Fibroblast of skin of back (primary cell): ENCODE data around the gene LHCGR.
"Not testable (repeated sequence)": the region's sequence is repeated elsewhere in the genome, so short reads cannot be mapped to it uniquely, and the experiment has no call there.

Experiments
- DNase-seq: peaks from one replicate; pipeline ENCODE4 v3.0.0-alpha.2; 2013

LHCGR gene

DNA sequence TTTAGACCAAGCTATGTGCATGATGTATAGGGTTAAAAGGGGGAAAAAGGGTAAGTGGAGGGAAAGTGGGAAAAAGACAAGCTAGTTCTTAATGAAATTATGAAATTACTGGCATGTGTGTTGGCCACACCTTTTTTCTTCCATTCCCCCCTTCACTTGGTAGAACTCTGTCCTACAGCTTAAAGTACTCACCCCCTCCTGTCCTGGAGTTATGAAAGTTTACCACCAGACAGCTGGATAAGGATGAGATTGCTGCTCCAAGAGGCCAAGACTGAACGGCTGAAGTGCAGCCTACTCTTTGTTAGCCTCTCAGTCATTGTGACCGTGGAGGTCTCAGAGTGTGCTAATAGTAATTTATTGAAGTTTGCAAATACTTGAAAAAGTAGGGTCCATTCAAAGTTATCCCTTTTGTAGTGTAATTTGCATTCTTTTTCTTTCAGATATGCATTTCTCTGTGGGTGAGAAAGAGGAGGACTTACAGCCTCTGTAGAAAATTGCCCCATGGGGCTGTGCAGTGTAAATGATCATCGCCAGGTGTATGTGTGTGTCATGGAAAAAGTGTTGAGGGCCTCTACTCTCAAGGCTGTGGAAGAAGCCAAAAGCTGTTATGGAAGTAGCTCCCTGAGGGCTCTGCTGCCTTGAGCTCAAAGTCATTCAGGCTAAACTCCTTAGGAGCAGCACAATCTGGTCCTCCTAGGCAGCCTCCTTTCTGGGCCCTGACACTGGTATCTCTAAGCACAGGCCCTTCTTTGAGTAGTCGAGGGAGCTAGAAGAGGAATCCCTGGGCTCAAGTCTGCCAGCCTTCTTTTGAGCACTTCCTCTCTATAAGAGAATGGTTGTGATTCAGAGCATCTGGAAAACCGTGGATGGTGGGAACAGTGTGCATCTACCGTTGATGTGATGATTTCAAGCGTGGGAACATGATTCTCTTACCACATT is 46.2 kb downstream of the LHCGR start:
- no peak for DNase-seq

DNA sequence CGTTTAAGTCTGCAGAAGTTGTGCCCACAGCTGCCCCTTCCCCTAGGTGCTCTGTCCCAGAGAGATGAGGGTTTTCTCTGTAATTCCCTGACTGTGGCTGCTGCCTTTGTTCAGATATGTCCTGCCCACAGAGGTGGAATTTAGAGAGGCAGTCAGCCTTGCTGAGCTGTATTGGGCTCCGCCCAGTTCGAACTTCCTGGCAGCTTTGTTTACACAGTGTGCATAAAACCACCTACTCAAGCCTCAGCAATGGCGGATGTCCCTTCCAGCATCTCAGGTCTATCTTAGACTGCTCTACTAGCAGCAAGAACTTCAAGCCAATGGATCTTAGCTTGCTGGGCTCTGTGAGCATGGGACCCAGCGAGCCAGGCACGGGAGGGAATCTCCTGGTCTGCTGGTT is 48.1 kb downstream of the LHCGR start:
- no peak for DNase-seq

DNA sequence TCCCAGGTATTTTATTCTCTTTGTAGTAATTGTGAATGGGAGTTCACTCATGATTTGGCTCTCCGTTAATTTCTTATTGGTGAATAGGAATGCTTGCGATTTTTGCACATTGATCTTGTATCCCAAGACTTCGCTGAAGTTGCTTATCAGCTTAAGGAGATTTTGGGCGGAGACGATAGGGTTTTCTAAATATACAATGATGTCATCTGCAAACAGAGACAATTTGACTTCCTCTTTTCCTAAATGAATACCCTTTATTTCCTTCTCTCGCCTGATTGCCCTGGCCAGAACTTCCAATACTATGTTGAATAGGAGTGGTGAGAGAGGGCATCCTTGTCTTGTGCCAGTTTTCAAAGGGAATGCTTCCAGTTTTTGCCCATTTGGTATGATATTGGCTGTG is 51.9 kb downstream of the LHCGR start:
- DNase-seq, result not testable (repeated sequence)

DNA sequence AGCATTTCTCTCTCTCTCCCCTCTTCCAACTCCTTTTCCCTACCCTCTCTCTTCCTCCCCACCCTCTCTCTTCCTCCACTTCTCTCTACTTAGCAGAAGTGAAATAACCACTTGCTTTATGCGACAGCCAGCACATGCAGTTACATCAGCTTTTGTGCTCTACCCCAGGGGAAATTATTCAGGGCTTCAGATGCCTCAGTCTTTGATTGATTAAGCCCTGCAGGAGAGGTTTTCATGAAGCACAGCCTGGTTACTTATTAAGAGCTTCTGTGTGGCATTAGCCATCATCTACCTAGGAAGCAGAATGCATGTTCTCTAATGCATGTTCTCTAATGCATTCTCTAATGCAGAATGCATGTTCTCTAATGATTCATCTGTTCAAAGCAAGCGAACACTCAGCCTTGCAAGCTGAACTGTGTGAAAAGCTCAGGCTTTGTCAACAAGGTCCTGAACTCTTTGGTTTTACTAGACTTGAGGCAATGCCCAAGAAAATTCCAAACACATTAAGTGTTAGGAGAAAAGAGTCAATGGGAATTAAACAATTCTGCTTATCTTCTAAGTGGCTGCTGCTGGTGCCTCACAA is 56.1 kb downstream of the LHCGR start:
- peak; percentile 78 for DNase-seq

DNA sequence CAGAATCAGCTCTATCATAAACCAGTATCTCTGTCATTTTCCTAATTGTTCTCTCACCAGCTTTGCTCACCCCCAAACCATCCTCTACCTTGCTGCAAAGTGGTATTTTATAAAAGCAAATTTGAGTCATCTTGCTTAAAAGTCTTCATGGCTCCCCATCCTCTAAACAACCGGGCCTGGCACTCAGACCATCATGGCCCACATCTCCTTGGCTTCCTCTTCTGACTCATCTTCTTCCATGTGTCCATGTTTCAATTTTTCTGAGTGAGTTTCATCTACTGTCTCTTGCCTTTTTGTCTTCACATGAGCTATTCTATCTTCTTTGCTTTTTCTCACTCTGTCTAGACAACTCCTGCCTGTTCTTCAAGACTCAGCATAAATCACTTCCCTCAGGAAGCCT is 58.6 kb downstream of the LHCGR start:
- DNase-seq, result no peak

DNA sequence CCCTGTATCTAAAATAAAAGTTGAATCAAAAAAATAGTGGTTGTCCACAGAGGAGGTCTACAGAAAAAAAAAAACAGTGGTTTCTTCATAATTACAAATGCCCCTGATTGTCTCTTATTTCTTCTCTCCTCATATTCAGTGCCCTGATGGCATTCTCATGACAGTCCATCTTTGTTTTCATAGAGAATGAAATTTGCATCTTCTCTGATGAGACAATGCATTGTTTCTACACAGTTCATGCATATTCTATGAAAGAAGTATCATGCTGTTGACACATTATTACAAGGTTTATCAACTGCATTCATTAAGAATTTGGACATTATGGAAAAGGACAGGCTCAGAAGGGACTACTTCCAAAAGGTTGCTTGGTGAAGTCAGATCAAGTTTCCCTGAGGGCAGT is 59.5 kb downstream of the LHCGR start:
- DNase-seq, result no peak

DNA sequence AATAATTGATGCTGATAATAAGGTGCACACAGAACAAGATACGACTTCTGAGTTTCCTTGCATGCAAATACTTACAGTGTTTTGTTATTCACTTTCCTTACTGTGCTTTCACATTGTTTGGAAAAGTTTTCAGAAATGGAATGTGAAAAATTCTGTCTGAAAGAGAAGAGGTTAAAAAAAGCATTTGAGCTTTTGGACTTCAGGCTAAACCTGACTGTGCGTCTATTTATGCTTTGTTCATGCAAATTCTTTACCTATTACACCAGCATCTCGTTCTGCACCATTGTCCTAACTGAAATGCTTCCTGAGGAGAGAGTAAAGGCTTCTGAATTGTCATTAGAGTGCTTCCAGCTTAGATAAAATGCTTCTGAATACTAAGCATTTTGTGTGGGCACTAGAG is 61.4 kb downstream of the LHCGR start:
- peak; percentile 75 for DNase-seq

DNA sequence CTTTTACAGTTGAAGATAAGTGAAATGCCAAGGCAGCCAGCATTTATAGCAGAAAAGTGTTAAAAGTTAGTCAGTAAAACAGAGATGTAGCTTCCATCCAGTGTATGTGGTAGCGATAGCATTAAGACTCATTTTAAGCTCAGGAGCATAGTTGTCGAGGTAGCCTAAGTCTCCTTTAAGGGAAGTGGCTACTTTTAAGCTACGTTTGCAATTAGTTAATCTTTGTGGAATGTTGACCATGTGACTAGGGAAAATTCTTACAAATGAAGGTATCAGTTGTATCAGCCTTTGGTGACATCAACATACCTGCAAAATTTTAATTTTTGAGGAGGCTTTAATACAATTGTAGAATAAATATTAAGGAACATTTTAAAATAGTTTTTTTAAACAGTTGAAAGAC is 61.9 kb downstream of the LHCGR start:
- DNase-seq, result peak; percentile 48

DNA sequence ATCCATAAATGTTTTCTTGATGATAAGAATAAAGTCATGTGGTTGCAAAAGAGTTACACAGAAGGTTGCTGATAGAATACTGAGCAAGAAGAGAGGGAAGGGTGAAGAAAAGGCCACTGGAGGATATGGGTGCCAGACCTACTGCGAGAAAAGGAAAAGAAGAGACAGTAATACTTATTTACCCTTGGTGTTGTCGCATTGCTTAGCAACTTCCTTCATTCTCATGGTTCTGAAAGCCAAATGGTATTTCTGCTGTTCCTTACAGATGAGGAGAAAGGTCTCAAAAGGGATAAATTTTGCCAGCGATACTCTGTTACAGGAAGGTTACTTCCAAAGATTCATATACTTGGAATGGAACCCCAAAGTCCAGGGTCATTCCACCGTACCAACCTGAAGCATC is 62.5 kb downstream of the LHCGR start:
- peak; percentile 30 for DNase-seq

DNA sequence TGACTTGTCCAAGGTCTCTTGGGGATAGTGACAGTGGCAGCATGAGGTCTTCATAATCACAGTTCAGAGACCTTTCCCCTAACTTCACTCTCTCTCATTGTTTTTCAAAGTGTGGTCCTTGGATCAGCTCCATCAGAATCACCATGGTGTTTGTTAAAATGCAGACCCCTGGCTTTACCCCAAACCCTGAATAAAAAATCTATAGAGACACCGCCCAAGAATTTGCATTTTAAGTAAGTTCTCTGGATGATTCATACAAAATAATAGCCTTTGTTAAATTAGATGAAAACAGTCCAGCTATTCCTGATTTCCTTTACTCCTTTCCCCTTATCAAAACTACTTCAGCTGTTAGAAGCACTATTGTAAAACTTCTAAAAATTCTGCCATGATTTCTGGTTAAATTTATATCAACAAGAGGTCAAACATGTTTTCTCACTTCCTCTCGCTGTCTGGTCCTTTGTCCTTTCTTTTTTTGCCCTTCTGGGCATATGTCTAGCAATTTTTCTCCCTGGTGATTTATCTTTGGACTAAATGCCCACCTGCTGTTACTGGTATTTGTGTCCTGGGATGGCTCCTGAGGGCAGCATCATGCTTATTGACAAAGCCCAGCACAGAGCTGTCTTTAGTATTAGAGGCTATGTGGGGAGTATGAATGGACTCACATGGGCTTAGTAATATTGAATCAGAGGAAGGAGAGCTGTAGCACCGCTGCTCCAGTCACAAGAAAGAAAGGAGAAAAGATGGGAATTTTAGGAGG is 63.4 kb downstream of the LHCGR start:
- no peak for DNase-seq

DNA sequence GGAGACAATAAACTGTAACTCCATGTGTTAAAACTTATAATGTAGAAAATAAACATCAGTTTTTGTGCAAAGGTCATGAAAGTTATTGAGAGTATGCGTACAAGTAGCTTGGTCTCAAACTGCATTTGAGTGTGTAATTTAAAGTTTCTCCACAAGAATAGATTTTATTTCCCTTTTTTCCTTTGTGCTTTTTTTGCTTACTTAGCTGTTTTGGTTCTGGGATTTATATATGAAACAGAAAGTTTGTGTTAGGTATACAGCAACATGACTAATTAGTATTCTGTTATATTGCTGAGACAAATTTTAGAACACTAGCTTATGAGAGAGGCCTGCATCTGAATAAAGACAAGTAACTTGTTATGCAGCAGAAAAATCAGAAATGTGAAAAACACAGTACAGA is 70.4 kb downstream of the LHCGR start:
- no peak for DNase-seq

DNA sequence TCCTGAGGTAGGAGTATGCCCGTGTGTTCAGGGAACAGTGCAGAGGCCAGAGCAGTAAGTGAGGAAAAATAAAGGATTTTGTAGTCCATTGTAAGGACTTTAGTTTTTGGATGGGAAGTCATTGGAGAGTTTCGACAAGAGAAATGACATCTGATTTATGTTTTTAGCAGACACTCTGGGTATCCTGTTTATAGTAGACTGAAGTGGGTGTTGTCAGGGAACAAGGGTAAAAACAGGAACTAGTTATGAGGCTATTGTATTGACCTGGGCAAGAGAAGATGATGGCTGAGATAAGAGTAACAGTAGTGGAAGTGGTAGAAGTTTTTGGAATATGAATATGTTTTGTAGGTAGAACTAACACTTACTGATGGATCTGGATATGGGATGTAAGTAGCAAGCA is 78.1 kb downstream of the LHCGR start:
- no peak for DNase-seq

DNA sequence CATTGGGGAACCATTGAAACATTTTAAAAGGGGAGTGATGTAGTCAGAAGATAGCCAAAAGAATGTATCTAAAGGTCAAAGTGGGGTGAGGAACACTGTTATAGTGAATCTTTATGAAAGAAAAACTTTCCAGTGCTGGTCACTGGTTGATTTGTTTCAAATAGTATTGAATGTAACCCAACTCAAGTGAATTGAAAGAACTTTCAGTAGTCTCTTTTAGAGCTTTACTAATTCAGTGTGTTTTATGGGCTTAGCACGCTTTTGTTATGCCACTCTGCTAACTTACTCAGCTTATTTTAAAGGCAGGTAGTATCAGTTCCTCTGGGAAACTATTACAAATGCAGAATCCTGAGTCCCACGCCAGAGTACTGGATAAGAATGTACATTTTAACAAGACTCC is 80.6 kb downstream of the LHCGR start:
- no peak for DNase-seq

DNA sequence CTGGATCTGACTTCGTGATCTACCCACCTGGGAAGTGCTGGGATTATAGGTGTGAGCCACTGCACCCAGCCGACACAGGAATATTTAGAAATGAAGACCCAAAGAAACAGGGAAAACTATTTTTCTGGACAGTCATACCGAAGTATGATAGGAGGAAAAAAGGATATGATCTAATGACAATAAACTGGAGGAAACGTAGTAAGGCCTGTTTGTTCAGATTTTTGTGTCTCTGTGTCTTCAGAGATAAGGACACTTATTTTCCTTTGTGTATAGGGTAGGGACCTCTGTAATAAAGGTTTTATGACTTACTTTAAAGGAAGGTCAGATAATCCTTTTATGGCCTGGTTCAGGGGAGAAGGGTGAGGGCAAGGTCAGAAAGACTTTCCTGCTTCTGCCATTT is 81.9 kb downstream of the LHCGR start:
- no peak for DNase-seq

DNA sequence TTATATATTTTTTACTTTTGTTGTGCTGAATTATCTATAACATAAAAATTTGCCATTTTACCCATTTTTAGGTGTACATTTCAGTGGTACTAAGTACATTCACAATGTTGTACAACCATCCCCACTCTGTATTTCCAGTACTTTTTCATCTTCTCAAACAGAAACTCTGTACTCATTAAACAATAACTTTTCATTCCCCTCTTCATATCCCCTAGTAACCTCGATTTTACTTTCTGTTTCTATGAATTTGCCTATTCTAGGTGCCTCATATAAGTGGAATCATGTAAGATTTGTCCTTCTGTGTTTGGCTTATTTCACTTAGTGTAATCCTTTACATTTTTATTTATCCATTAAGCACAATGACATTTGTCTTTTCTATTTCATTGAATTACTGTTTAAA is 86.5 kb downstream of the LHCGR start:
- no peak for DNase-seq

DNA sequence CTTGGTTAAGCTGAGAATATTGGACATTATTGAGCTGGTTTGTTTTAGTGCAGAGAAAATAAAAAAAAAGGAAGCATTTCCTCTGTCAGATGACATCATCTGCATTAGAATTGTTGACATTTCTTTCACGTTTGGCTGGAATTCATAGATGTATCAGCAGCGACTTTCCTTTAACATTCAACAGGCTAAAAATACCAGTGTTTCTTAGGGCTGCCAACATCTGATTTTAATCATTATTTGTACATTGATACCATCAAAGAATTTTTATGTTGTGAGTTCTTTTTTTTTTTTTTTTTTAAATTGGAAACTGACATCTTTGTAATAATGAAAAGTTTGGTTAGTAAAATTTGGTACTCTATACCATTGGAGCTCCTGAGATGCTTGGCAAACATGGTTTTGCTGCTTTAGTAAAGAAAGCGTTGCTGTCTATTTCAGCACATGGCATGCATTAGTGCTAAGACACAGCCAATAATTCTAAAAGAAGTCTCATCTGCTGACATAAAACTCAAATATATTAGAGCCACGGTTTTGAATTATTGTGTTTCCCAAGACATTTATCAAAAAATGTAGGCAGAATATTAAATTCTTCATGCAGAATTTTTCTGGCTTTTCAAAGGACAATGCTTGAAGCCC is 104.2 kb downstream of the LHCGR start:
- peak; percentile 84 for DNase-seq

DNA sequence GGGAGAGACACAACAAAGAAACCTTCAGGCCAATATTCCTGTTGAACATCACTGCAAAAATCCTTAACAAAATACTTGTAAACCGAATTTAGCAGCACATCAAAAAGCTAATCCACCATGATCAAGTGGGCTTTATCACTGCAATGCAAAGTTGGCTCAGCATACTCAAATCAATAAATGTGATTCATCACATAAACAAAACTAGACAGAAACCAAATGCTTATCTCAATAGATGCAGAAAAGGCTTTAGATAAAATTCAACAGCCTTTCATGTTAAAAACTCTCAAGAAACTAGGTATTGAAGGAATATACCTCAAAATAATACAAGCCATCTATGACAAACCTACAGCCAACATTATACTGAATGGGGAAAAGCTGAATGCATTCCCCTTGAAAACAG is 117.3 kb downstream of the LHCGR start:
- no peak for DNase-seq
